ENCODE data around the gene SPEM1. TPM values are rescaled to one million over a fixed set of nuclear protein-coding genes. Genes with fewer than 3 reads are reported as not detected.

Gene SPEM1
- total RNA-seq, 1 experiment from 2014 or later: 1.1 TPM

- peak within 1 kb of the TSS; percentile 81 for H3K4me2 ChIP-seq
- TF ChIP-seq EZH2 (IDR thresholded peaks at IDR 0.05; ENCODE audit: low read depth): no peak
- no peak for TF ChIP-seq CTCF (conservative IDR thresholded peaks at IDR 0.05)
- H3K4me3 ChIP-seq: peak within 1 kb of the TSS; percentile 71
- H3F3A ChIP-seq (ENCODE audit: insufficient read depth, low read depth): peaks cover 3% of the 10 kb centered on the region; the same call in 1 of the 2 replicates
- no peaks in the 10 kb centered on the region for H3K27me3 ChIP-seq (ENCODE audit: insufficient read depth, low read depth)
- peaks cover 12% of the 10 kb centered on the region for H3K4me1 ChIP-seq (replicated peaks; ENCODE audit: insufficient read depth)
- H3K79me2 ChIP-seq (ENCODE audit: low read depth): no peaks in the 10 kb centered on the region
- no peaks in the 10 kb centered on the region for H3K9me3 ChIP-seq (ENCODE audit: insufficient read depth, low read depth)
- CTCF ChIA-PET: interaction anchor here (0.5 to 1.1 kb wide), 4 partner anchors 47 to 144 kb away, joined by 3 to 6 read pairs (median 4); no protein-coding TSS in a partner anchor
- intact Hi-C loops (cut with micrococcal nuclease; ENCODE audit: unreplicated experiment): loop anchor here (1.0 to 2.0 kb wide), 2 partner anchors 32 to 39 kb away; partner anchors contain the start of gene POLR2A
- POLR2A ChIA-PET (ENCODE audit: unreplicated experiment): interaction anchor here (0.5 to 1.5 kb wide), 10 partner anchors 10 to 220 kb away, joined by 3 to 12 read pairs (median 4); partner anchors contain the start of genes CD68, SOX15, TMEM102 and TMEM256
- H2AFZ ChIP-seq: peak within 1 kb of the TSS; percentile 81
- H3K36me3 ChIP-seq (ENCODE audit: low read depth): no peaks in the 10 kb centered on the region
- no TSS peak for BruUV-seq (replicated peaks)
- DNase-seq: peak; percentile 70 to 94
- H4K20me1 ChIP-seq (ENCODE audit: insufficient read depth): no peaks in the 10 kb centered on the region
- H3K27ac ChIP-seq: peak within 1 kb of the TSS; percentile 75
- no peaks in the 10 kb centered on the region for H3K9me2 ChIP-seq (ENCODE audit: insufficient read depth)
Measured at GRCh38 chr17:7444682-7445618, 24.8 kb downstream of the SPEM1 start, which contains the start of gene CHRNB1. Gene CHRNB1 (plus strand): TSS chr17:7445061. CDS start chr17:7445128, 67 bp downstream.

GRCh38 chr17:7445619-7445968, 25.5 kb downstream of the SPEM1 start:
- peak; percentile 66 to 92 for DNase-seq
- Histone ChIP-seq H3K36me3 (ENCODE audit: low read depth) (no peaks in the 10 kb centered on the region), H3K27ac (peak overlapping the region; percentile 75), H3K4me1 (replicated peaks; ENCODE audit: insufficient read depth) (peaks cover 17% of the 10 kb centered on the region), H2AFZ (peak overlapping the region; percentile 81; the same call in 1 of the 2 replicates), H3K4me3 (peak overlapping the region; percentile 71), H3K9me2 (ENCODE audit: insufficient read depth) (no peaks in the 10 kb centered on the region), H3F3A (ENCODE audit: insufficient read depth, low read depth) (peaks cover 9% of the 10 kb centered on the region; the same call in 1 of the 2 replicates), H3K79me2 (ENCODE audit: low read depth) (no peaks in the 10 kb centered on the region), H3K27me3 (ENCODE audit: insufficient read depth, low read depth) (no peaks in the 10 kb centered on the region), H3K9me3 (ENCODE audit: insufficient read depth, low read depth) (no peaks in the 10 kb centered on the region), H3K4me2 (peak overlapping the region; percentile 81), H4K20me1 (ENCODE audit: insufficient read depth) (no peaks in the 10 kb centered on the region)
- CTCF ChIA-PET: interaction anchor here (0.6 to 1.1 kb wide), 3 partner anchors 9 to 116 kb away, joined by 3 to 5 read pairs (median 5); no protein-coding TSS in a partner anchor
- TF ChIP-seq EZH2 (IDR thresholded peaks at IDR 0.05; ENCODE audit: low read depth): no peak
- TF ChIP-seq CTCF (conservative IDR thresholded peaks at IDR 0.05): no peak
- BruUV-seq (replicated peaks): no TSS peak
- intact Hi-C loops (cut with micrococcal nuclease; ENCODE audit: unreplicated experiment): loop anchor here (1.0 to 2.0 kb wide), 2 partner anchors 31 to 39 kb away; partner anchors contain the start of gene POLR2A
- POLR2A ChIA-PET (ENCODE audit: unreplicated experiment): interaction anchor here (0.5 to 1.4 kb wide), 12 partner anchors 9 to 219 kb away, joined by 3 to 12 read pairs (median 4); partner anchors contain the start of genes SOX15, TMEM102 and TMEM256

- H2AFZ ChIP-seq: no peak overlapping the region
- DNase-seq: no peak
- TF ChIP-seq EZH2 (IDR thresholded peaks at IDR 0.05; ENCODE audit: low read depth): no peak
- no peak for TF ChIP-seq CTCF (conservative IDR thresholded peaks at IDR 0.05)
- no peaks in the 10 kb centered on the region for H3K36me3 ChIP-seq (ENCODE audit: low read depth)
- no peaks in the 10 kb centered on the region for H3K27me3 ChIP-seq (ENCODE audit: insufficient read depth, low read depth)
- no peaks in the 10 kb centered on the region for H3K9me3 ChIP-seq (ENCODE audit: insufficient read depth, low read depth)
- no peaks in the 10 kb centered on the region for H3K79me2 ChIP-seq (ENCODE audit: low read depth)
- ChIA-PET POLR2A (ENCODE audit: unreplicated experiment) (no interaction called here), CTCF (no interaction called here)
- intact Hi-C loops (cut with micrococcal nuclease; ENCODE audit: unreplicated experiment): no loop called here
- no peaks in the 10 kb centered on the region for H4K20me1 ChIP-seq (ENCODE audit: insufficient read depth)
- peaks cover 13% of the 10 kb centered on the region; the same call in 1 of the 2 replicates for H3F3A ChIP-seq (ENCODE audit: insufficient read depth, low read depth)
- H3K4me3 ChIP-seq: no peak overlapping the region
- H3K27ac ChIP-seq: no peak overlapping the region
- H3K9me2 ChIP-seq (ENCODE audit: insufficient read depth): no peaks in the 10 kb centered on the region
- H3K4me1 ChIP-seq (replicated peaks; ENCODE audit: insufficient read depth): peaks cover 17% of the 10 kb centered on the region
- BruUV-seq (replicated peaks): no TSS peak
- H3K4me2 ChIP-seq: no peak overlapping the region
Measured at GRCh38 chr17:7448461-7448860, 28.3 kb downstream of the SPEM1 start.

Data from PC-9 (cell line).